Thoracic aorta (tissue), 2 donors: ENCODE results near the gene FUZ. TPM values are rescaled to one million over a fixed set of nuclear protein-coding genes. Genes with fewer than 3 reads are reported as not detected.
"Not testable (repeated sequence)": the region's sequence is repeated elsewhere in the genome, so short reads cannot be mapped to it uniquely, and the experiment has no call there.

Experiments
- ATAC-seq: fragments of 150-250 bp; one replicate; pipeline ENCODE4 v1.8.0; 2017; ENCODE audit warnings: low read depth; ENCODE audit not compliant: insufficient number of reproducible peaks, low FRiP score
- DNase-seq: peaks from one replicate; pipeline ENCODE4 v3.0.0-alpha.2; 2020; ENCODE audit warnings: low spot score
- H3K27ac ChIP-seq, 2 donors: fragments of 200-600 bp; sonication (generic); 1 replicate in 1 of 2; 2 replicates in 1 of 2; pipeline ENCODE4 v1.5.1; 2016; ENCODE audit warnings: mild to moderate bottlenecking in 2 of 2, moderate library complexity in 2 of 2
- H3K27me3 ChIP-seq: fragments of 200-600 bp; sonication (generic); replicated peaks from 2 replicates; pipeline ENCODE4 v1.6.0; 2016; ENCODE audit warnings: mild to moderate bottlenecking; ENCODE audit not compliant: insufficient read depth
- H3K36me3 ChIP-seq: fragments of 200-600 bp; sonication (generic); one replicate; pipeline ENCODE4 v1.5.1; 2016
- H3K4me1 ChIP-seq, 2 donors: fragments of 200-600 bp; sonication (generic); 1 replicate in 1 of 2; 2 replicates in 1 of 2; pipeline versions ENCODE4 v1.5.1 to v1.6.0; 2016; ENCODE audit warnings: low read depth in 2 of 2, mild to moderate bottlenecking in 1 of 2; ENCODE audit not compliant: control insufficient read depth in 1 of 2
- H3K4me3 ChIP-seq: fragments of 200-600 bp; sonication (generic); 2 replicates; pipeline ENCODE4 v1.5.1; 2016; ENCODE audit warnings: mild to moderate bottlenecking
- H3K9me3 ChIP-seq: fragments of 200-600 bp; sonication (generic); 2 replicates; pipeline ENCODE4 v1.5.1; 2016
- CTCF ChIP-seq: fragments of 200-600 bp; sonication (generic); IDR thresholded peaks from one replicate; pipeline ENCODE4 v1.5.1; 2019; ENCODE audit warnings: antibody characterized with exemption
- total RNA-seq, 2 donors: library from RNA; depleted of rRNA; stranded (reverse); fragments of >200 nt; gene quantifications; one replicate each; pipeline versions ENCODE4 v1.1.0 to v1.2.3, GENCODE V29; 2016

Gene FUZ
- total RNA-seq, 2 donors from 2014 or later = 23.6 to 27.3 TPM

GRCh38 chr19:49824662-49825061, 11.6 kb upstream of the FUZ start:
- H3K9me3 ChIP-seq = no peaks in the 10 kb centered on the region
- ATAC-seq = no peak
- no peak overlapping the region for H3K27ac ChIP-seq
- no peak for TF ChIP-seq CTCF
- H3K36me3 ChIP-seq = peaks cover 10% of the 10 kb centered on the region
- no peak overlapping the region for H3K4me3 ChIP-seq
- peaks cover under 1% of the 10 kb centered on the region in 2 donors for H3K4me1 ChIP-seq
- no peak for DNase-seq
- no peaks in the 10 kb centered on the region for H3K27me3 ChIP-seq

GRCh38 chr19:49823472-49823871, 10.4 kb upstream of the FUZ start:
- Histone ChIP-seq H3K27ac (no peak overlapping the region), H3K4me3 (no peak overlapping the region), H3K27me3 (no peaks in the 10 kb centered on the region), H3K36me3 (peaks cover 9% of the 10 kb centered on the region), H3K4me1 (peaks cover 9 to 12% of the 10 kb centered on the region in 2 donors), H3K9me3 (no peaks in the 10 kb centered on the region)
- DNase-seq (no peak), ATAC-seq (no peak)
- TF ChIP-seq CTCF = no peak

- no peak for ATAC-seq
- H3K27me3 ChIP-seq = no peaks in the 10 kb centered on the region
- H3K9me3 ChIP-seq = no peaks in the 10 kb centered on the region
- no peak overlapping the region for H3K27ac ChIP-seq
- TF ChIP-seq CTCF = no peak
- no peak for DNase-seq
- peaks cover 5% of the 10 kb centered on the region for H3K36me3 ChIP-seq
- no peak overlapping the region for H3K4me3 ChIP-seq
- H3K4me1 ChIP-seq = peaks cover 12% of the 10 kb centered on the region in 2 donors
Observed at GRCh38 chr19:49820125-49820524, 7.0 kb upstream of the FUZ start.

GRCh38 chr19:49819452-49820115, 6.5 kb upstream of the FUZ start:
- not testable (repeated sequence) for DNase-seq, ATAC-seq, H3K36me3 ChIP-seq, H3K9me3 ChIP-seq, H3K27me3 ChIP-seq, H3K27ac ChIP-seq
- peak overlapping the region; percentile 96 for H3K4me3 ChIP-seq
- peaks cover 12% of the 10 kb centered on the region in 2 donors for H3K4me1 ChIP-seq

GRCh38 chr19:49818649-49819370, 5.7 kb upstream of the FUZ start:
- Histone ChIP-seq H3K27me3 (no peaks in the 10 kb centered on the region), H3K27ac (peak overlapping the region; percentile 90 to 98), H3K9me3 (no peaks in the 10 kb centered on the region), H3K4me3 (peak overlapping the region; percentile 96), H3K36me3 (peaks cover 5% of the 10 kb centered on the region), H3K4me1 (peaks cover 18 to 20% of the 10 kb centered on the region in 2 donors)
- ATAC-seq = no peak
- no peak for TF ChIP-seq CTCF
- DNase-seq = no peak
